GM18873 (cell line): ENCODE measurements around the gene CEP192.
A peak's percentile ranks its signal among the peaks of the same experiment; 100 is the strongest.
"Not testable (repeated sequence)": the region's sequence is repeated elsewhere in the genome, so short reads cannot be mapped to it uniquely, and the experiment has no call there.

Experiments
- ATAC-seq: cut with Tn5 transposase; IDR thresholded peaks from one replicate; pipeline ENCODE4 v1.9.1; 2021; ENCODE audit warnings: mild to moderate bottlenecking, moderate library complexity, moderate number of reproducible peaks; ENCODE audit not compliant: unreplicated experiment, low FRiP score

Gene CEP192

DNA sequence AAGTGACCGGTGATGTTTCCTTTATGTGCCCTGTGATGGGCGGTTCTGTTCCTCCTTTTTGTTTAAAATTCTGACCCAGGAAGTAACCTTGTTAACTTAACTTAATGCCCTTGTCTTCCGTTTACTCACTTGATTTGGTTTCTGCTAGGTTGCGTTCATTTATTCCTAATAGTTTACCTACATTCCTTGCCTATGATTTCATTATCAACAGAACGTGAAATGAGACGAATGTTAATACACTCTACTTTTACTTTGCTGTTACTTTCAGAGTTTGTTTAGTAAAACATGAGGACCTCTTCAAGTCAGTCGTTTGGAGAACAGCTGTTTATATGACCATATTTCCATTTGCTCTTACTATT, 638 bp downstream of the CEP192 start:
- ATAC-seq = no peak

DNA sequence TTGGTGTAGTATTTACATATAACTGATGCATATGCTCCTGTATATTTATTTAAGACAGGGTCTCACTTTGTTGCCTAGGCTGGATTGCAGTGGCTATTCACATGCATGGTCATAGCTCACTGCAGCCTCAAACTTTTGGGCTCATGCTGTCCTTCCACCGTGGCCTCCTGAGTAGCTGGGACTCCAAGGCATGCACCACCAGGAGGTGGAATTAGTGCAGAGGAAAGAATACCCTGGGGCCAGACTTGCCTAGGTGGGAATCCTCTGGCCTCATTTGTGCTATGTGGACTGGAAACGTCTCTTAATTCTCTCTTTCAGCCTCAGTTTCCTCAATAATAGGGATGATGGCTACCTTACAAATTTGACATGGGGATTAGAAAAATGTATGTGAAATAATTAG, 2.3 kb downstream of the CEP192 start:
- ATAC-seq = no peak

- ATAC-seq = no peak
Measured at GRCh38 chr18:12995424-12995823, 4.3 kb downstream of the CEP192 start.

DNA sequence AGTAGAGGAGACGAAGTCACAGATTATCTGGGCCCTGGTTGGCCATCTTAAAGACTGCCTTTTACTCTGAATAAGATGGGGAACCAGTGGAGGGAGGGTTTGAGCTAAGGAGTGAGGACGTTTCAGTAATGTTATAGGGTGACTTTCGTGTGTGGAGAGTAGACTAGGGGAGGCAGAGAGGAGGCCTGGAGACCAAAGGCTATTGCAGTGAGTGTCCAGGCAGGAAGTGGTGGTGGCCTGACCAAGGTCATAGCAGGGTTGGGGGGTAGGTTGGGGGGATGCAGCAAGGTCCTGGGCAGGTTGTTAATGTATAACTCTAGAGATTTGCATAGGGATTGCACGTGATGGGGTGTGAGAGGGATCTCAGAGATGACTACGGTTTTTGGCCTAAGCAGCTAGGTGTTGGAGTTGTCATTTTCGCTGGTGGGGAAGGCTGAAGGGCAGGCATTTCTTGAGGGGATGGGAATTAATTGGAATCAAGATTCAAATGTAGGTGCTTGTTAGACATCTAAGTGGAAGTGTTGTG, 4.9 kb downstream of the CEP192 start:
- ATAC-seq = no peak

DNA sequence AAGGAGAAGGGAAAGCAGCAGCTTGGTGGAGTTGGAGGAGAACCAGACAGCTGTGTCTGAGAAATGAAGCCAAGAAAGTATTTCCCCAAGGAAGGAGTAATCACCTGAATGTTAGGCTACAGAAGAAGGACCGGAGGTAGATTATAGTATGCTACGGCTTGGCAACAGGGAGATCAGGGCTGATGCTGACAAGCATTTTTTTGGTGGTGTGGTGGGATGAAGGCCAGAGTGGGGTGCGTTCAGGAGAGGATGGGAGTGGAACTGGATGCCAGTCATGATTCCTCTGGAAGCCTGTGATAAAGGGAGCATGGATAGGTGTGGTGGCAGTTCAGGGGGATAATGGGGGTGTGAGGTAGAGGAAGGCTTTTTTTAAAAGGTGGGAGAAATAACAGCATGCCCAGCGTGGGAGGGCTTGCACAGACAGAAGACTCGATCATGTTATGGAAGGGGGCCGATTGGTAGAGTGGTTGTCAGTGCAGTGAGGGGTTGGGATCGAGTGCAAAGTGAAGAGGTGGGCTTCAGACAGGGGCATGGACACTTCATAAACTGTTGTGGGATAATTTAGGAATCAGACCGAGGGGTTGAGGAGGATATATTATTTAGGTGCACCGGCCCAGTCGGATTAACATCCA, 5.6 kb downstream of the CEP192 start:
- ATAC-seq = no peak

DNA sequence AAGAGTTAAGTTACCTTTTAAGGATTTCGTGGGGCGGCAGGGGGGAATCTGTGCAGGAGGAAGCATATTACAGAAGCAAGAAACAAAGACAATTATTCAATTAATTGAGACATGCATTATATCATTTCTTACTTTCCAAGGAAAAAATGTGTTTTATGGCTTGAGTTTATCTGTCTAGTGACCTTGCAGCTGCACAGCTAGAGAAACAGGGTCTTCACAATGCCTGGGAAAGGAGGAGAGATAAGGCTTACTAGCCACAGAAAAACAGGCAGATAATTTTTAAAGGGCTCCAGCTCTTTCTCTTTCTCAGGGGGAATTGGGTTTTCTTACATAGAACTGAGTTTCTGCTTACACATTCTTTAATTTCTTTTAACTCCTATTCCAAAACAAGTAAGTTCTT, 6.2 kb downstream of the CEP192 start:
- not testable (repeated sequence) for ATAC-seq

DNA sequence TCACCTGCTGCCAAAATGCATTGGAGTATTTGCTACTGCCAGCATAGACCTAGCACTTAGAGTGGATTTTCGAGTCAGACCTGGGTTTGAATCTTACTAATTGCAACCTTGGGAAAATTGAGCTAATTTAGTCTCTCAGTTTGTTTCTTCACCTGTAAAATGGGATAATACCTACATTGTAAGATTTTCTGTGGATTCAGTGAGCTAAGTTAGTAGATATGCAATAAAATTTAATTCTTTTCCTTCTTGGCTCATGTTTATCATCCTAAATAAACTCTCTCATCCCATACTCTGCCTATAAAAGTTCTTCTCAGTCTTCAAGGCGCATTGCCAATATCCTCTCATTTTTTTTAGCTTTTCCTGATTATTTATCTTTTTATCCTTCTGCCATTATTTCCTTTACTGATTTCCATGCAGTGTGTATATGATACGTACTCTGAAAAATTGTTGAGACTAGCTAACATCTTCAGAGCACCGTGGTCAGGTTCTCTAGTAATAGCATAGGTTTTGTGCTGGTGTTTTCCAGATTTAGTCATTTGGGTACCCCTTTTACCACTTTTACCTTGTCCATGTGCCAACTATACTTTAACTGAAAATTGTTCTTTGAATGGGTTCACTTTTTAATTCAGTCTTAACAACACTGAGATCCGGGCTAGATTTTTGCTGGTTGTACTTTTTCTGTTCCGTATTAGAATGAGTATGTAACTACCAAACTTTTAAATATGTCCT, 7.3 kb downstream of the CEP192 start:
- ATAC-seq = peak; percentile 57

GRCh38 chr18:13003466-13003896, 12.3 kb downstream of the CEP192 start:
- no peak for ATAC-seq

GRCh38 chr18:13004396-13004795, 13.2 kb downstream of the CEP192 start:
- ATAC-seq = no peak

DNA sequence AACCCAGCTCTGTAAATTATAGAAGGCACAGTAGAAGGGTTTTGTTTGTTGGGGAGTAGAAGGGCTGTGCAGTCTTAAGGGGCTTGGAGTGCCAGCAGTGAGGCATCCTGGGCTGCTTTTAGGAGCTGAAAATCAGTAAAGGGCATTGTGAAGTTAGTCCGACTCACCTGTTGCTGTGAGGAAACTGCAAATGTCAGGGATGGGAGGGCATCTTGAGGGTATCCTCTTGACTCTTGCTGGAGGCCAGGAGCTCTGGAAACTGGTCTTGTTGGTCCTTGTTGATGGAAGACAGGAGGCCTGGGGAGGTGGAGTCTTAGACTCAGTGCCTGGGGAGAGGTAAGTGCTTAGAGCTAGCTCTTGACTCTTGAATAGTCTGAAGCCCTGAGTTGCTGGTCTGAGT, 14.1 kb downstream of the CEP192 start:
- no peak for ATAC-seq

DNA sequence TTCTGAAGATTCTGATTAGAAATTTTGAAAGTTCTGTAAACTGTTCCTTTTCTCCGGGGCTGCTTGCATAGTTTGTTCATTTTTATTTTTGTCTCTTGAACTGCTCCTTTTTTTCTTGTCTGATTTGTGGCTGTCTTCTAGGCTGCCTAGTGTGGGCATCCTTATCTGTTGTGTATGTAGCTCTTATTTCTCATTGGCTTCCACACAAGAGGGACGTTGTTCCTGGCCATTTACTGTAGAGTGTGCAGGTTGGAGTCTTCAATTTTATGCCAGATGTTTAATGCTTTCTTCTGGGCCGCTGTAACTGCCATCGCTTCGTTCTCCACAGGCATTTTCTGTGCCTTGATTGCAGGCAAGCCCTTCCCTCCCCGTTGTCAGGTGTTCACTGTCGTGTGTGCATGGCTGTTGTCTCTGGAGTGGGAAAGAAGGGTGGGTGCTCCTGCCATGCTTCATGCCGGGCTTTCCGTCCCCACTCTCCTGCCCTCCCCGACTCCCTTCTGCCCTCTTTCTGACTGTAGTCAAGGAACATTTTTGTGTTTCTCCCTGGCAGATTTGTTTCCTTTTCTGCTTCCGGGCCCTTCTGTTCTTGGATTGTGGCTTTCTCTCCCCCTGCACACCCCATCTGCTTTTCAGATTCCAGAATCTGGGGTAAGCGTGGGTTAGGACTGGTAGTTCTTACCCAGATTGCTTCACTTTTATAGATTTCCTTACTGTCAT, 15.5 kb downstream of the CEP192 start:
- ATAC-seq = no peak

DNA sequence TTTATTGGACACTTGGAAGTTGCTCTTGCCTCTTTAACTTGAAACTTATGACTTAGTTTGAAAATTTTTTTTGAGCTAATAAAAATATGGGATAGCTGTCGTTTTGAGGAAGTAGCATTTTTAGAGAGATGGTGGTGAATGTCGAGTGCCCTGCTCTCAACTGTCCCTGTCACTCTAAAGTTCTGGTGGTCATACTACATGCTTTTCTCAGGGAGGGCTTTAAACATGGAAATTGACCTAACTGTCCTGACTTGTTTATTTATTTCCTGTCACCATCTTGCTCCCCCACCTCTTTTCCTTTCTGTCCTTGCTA, 16.0 kb downstream of the CEP192 start:
- no peak for ATAC-seq

DNA sequence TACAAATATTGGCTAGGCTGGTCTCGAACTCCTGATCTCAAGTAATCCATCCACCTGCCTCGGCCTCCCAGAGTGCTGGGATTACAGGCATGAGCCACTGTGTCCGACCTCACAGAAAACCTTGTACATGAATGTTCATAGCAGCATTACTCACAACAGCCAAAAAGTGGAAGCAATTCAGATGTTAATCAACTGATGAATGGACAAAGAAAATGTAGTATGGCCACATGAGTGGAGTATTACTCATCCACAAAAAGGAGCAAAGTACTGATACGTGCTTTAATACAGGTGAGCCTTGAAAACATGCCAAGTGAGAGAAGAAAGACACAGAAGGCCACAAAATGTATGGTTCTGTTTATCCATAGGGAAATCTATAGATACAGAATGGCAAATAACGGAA, 20.6 kb downstream of the CEP192 start:
- ATAC-seq = no peak

DNA sequence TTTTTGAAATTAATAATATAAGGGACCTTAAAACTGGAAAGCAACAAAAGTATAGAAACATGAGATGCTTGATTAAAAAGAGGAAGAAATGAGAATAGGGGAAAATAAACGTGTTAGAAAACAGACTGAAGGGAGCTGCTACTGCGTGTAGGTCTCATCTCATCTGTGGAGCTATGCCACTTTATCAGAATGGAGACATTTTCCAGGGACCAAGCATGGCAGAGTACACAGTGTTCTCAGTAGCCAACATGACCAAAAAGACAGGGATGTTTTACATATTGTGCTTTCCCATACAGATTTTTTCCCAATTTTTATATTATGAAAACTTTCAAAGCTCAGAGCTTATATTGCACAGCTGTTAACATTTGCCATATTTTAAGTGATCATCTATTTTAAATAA, 23.1 kb downstream of the CEP192 start:
- no peak for ATAC-seq

- no peak for ATAC-seq
Measured at GRCh38 chr18:13014818-13015217, 23.7 kb downstream of the CEP192 start.

GRCh38 chr18:13017247-13017875, 26.2 kb downstream of the CEP192 start:
- no peak for ATAC-seq

DNA sequence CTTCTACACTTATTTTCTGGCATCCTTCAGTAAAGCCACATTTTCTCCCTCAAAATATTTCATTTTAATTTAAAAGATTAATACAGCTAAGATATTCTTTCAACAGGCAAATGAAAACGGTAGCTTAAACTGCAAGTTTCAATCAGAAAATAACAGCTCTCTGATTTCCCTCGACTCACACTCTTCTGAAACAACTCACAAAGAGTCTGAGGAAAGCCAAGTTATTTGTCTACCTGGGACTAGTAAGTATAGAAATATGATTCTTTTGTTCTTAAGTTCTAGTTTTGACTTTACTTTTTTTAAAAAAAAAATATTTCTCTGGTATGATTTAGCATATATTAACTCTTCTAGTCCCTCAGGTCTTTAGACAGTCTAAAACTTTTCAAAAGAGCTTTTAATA, 27.2 kb downstream of the CEP192 start:
- ATAC-seq = no peak

GRCh38 chr18:13019301-13019700, 28.1 kb downstream of the CEP192 start:
- ATAC-seq = peak; percentile 64

DNA sequence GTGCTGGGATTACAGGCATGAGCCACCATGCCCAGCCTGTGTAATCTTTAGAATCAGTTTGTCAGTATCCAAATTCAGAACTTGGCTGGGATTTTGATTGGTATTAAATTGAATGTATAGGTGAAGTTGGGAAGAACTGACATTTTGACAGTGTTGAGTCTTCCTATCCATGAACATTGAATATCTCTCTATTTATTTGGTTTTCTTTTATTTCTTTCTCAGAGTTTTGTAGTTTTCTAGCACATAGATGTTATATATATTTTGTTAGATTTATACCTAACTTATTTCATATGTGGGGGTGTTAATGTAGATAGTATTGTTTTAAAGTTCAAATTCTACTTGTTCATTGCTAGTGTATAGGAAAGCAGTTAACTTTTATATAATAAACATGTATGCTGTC, 31.5 kb downstream of the CEP192 start:
- no peak for ATAC-seq

GRCh38 chr18:13025233-13025632, 34.1 kb downstream of the CEP192 start:
- no peak for ATAC-seq

DNA sequence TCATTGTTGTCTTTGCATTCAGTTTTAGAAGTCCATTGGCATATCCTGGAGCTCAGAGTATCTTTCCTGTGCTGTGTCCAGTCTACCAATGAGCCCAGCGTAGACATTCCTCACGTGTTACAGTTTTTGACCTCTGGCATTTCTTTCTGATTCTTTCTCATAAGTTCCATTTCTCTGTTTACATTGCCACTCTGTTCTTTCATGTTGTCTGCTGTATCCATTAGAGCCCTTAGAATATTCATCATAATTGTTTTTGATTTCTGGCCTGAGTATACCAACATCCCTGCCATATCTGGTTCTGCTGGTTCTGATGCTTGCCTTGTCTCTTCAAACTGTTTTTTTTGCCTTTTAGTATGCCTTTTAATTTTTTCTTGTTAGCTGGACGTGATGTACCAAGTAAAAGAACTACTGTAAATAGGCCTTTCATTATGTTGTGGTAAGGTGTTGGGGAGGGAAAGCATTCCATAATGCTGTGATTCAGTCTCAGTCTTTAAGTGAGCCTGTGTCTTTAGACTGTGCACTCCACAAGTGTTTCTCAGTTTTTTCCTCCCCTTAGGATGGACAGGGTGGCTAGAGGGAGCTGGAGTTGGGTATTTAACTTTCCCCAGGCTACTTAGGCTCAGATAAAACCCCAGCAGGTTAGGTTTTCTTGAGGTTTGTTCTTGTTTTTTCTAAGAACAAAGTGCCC, 35.6 kb downstream of the CEP192 start:
- no peak for ATAC-seq
